NCI-H187 treated with DMSO at 0.1 percent for 48 hours (cell line): ENCODE measurements around the gene RAB3IL1.

Experiments used
- DNase-seq: peaks from one replicate; lab custom pipeline; 2025; lab: John Stamatoyannopoulos, UW

RAB3IL1 gene

DNA sequence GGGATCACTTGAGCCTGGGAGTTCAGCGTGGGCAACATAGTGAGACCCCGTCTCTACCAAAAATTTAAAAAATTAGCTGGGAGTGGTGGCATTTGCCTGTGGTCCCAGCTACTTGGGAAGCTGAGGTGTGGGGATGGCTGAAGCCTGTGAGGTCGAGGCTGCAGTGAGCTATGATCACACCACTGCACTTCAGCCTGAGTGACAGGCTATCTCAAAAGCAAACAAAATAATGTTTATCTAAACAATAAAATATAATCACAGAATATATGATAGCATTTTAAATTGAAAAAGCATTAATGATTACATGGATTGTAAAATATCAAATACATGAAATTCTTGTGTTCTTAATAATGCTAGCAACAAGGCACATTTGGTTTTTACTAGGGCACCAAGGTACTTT, 35.5 kb upstream of the RAB3IL1 start:
- DNase-seq, result no peak

DNA sequence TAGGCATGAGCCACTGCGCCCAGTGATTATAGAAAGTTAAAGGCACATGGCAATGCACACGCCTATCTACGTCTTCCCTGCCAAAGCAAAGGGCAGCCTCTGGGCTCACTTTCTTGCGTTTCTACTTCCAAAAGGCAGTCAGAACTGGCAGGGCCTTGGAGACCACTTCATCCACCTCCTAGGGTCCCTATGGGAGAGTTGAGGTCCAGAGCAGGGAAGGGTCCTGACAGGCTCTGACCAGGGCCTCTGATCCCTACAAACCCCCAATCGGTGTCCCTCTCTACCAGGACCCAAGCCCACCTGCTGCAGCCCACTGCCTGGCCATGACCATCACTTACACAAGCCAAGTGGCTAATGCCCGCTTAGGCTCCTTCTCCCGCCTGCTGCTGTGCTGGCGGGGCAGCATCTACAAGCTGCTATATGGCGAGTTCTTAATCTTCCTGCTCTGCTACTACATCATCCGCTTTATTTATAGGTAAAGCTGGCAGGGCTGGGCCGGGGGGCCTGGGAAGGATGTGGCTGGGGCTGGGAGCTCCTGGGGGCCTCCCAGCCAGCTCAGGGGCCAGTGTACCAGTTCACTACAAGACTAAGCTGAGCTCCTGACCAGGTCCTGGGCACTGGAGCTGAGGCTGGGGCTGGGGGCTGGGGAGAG, 34.2 kb upstream of the RAB3IL1 start:
- no peak for DNase-seq

DNA sequence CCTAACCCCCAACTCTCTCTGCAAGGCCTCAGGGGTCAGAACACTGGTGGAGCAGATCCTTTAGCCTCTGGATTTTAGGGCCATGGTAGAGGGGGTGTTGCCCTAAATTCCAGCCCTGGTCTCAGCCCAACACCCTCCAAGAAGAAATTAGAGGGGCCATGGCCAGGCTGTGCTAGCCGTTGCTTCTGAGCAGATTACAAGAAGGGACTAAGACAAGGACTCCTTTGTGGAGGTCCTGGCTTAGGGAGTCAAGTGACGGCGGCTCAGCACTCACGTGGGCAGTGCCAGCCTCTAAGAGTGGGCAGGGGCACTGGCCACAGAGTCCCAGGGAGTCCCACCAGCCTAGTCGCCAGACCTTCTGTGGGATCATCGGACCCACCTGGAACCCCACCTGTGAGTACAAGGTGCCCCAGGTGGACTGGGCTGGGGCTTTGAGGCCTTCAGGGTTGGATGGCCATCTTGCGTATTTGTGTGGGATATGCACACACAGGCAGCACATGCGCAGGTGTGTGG, 32.7 kb upstream of the RAB3IL1 start, which contains the start of gene BEST1:
TSS of gene BEST1 (plus strand) at position 317 of the 513 bp plus-strand sequence. CDS start 1,456 bp downstream, outside the sequence.
- no peak for DNase-seq

DNA sequence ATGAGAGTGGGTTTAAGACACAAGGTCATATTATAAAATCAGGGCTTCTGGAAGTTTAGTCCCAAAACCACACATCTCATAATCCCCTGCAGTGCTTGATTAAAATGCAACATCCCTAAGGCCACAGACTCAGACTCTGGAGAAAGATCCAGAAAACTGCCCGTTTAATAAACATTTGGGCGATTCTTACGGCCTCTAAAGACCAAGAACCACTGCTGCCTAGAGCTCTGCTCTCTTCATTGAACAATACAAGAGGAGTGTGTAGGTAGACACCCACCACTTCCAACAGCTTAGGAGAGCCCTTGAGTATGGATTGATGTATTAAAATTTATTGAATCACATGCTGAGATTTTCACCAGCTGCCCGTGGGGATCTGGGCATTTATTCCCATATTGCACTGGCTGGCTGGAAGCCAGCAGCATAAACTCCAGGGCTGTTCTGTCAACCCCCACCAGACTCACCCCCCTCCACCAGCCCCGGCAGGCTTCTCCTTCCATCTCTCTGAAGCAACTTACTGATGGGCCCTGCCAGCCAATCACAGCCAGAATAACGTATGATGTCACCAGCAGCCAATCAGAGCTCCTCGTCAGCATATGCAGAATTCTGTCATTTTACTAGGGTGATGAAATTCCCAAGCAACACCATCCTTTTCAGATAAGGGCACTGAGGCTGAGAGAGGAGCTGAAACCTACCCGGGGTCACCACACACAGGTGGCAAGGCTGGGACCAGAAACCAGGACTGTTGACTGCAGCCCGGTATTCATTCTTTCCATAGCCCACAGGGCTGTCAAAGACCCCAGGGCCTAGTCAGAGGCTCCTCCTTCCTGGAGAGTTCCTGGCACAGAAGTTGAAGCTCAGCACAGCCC, 32.0 kb upstream of the RAB3IL1 start:
- peak; percentile 90 for DNase-seq

DNA sequence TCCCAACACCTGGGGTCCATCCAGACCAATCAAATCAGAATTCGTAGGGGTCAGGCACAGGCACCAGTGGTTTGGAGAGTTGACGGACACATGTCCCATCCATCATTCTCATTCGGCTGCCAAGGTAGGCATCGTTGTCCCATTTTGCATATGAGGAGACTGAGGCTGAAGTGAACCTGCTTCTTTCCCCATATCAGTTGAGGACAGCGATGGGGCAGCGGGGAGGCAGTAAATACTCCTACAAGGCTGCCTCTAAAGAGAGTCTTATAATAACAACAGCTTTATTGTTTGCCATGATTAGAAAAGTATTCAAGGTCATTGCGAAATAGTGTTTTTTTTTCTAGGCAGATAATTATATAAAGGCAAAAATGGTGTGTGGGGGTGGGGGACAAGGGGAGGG, 31.1 kb upstream of the RAB3IL1 start:
- no peak for DNase-seq

DNA sequence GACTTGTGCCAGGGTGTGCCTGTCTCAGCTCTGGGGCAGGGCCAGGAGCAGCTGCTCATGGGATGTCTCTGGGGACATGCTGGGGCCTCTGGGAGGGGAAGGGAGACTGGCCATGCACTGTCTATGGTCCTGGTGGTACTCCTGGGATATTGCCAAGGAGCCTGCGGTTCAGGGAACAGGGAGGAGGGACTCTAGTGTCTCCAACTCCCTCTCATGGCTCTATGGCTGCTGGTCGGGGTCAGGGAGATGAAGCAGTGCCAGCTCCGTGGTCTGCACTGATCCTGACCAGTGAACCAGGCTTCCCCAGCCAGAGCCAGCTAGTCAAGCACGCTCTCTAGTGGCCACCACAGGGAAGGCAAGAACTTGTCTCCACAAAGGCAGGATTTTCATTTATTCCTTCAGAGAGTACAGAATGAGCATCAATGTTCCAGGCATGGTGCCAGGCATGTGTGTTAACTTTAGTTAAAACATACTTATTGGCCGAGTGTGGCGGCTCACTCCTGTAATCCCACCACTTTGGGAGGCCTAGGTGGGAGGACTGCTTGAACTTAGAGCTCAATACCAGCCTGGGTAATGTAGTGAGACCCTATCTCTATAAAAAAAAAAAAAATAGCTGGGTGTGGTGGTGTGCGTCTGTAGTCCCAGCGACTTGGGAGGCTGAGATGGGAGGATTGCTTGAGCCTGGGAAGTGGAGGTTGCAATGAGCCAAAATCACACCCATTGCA, 30.3 kb upstream of the RAB3IL1 start:
- DNase-seq, result peak; percentile 28

DNA sequence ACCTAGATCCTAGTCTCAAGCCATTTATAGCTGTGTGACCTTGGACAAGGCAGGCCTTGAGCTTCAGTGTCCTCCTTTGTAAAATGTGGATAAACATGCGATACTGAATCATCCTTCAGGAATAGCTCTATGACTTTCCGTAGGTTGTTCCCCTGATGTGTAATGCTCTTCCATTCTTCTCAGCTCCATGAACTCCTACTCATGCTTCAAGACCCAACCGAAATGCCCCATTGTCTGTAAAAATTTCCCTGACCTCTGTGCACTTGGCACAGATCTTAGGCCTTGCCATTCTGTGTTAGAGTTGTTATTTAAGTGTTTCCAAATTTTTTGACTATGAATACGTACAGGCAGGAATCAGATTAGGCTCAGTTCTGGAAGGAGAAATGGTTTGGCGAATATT, 29.5 kb upstream of the RAB3IL1 start:
- DNase-seq, result no peak

DNA sequence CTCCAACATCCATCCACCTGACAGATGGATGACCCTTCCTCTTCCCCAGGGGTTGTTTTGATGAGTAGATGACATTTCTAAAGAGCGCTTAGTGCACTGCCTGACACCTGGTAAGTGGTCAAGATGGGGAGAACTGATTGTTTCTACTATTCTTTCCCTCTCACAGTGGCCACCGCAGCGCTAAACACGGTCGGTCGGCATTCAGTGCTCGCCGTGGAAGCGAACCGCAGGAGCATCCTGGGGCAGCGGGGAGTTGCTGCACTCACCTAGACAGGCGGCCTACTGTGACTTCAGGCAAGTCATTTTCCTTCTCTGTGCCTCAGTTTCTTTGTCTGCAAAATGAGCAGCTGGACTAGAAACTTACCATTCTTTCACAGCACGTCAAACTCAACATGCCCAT, 27.8 kb upstream of the RAB3IL1 start:
- DNase-seq, result no peak

DNA sequence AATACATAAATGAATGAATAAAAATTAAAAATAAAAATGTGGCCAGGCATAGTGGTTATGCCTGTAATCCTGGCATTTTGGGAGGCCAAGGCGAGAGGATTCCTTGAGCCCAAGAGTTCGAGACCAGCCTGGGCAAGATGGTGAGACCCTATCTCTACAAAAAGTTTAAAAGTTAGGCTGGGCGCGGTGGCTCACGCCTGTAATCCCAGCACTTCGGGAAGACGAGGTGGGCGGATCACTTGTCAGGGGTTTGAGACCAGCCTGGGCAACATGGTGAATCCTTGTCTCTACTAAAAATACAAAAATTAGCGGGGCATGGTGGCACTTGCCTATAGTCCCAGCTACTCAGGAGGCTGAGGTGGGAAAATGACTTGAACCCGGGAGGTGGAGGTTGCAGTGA, 23.1 kb upstream of the RAB3IL1 start:
- DNase-seq, result no peak

DNA sequence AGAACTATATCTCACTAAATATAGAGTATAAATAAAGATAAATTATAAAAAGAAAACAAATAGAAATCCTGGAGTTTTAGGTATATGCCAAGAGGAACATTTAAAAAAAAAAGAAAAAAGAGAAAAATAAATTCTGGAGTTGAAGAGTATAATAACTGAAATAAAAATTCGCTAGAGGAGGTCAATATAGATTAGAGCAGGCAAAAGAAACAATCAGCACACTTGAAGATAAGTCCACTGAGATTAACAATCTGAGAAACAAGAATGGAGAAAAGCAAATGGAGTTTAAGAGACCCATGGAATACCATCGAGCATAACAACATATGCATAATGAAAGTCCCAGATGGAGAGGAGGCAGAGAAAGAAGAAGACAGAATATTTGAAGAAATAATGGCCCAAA, 18.5 kb upstream of the RAB3IL1 start:
- no peak for DNase-seq

DNA sequence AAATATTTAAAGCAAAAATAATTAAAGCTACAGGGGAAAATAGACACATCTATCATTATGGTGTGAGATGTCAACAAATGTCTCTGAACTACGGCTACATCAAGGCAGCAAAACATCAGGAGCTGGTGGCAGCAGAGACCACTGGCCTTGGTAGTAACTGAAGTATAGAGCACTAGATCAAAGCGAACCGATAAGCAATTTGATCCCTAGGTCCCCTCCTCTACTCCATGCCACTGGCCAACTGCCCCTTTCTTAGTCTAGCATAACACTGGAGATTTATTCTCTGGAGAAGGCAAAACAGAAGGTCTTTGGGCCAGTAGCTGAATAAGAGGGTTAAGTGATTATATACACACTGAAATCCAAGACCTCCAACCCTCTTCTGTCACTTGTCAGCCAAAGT, 13.6 kb upstream of the RAB3IL1 start:
- DNase-seq, result no peak

DNA sequence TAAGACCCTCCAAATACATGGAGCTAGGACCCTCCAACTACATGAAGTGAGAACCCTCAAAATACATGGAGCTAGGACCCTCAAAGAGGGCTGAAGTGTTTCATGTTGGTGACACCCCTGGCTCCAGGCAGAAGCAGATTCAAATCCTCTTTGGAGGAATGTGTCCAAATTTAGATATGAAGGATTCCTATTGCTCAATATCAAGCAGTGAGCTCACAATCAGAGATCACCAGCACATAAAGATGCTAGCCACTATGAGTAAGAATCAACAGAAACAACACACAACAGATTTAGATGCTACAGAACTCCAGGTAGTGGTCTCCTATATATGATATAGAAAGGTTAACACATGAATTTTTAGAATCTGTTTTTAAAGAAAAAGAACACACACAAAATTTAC, 11.2 kb upstream of the RAB3IL1 start:
- DNase-seq, result no peak

DNA sequence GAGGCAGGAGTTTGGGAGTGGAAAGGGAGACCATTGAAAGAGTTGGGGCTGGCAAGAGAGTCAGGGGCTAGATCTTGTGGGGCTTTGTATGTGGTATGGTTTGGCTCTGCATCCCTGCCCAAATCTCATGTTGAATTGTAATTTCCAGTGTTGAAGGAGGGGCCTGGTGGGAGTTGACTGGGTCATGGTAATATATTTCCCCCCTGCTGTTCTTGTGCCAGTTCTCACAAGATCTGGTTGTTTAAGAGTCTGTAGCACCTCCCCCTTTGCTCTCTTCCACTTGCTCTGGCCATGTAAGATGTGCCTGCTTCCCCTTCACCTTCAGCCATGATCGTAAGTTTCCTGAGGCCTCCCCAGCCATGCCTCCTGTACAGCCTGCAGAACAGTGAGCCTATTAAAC, 10.1 kb upstream of the RAB3IL1 start:
- DNase-seq, result no peak

DNA sequence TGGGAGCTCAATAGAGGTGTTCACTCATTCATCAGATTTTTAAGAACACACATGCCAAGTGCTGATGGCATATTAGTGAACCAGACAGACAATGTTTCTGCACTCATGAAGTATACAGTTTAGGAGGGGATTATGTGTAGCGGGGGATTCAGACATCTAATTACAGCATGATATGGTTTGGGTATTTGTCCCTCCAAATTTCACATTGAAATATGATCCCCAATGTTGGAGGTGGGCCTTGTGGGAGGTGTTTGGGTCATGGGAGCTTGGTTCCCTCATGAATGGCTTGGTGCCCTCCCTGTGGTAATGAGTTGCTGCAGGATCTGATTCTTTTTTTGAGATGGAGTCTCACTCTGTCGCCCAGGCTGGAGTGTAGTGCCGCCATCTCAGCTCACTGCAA, 8.9 kb upstream of the RAB3IL1 start:
- no peak for DNase-seq

DNA sequence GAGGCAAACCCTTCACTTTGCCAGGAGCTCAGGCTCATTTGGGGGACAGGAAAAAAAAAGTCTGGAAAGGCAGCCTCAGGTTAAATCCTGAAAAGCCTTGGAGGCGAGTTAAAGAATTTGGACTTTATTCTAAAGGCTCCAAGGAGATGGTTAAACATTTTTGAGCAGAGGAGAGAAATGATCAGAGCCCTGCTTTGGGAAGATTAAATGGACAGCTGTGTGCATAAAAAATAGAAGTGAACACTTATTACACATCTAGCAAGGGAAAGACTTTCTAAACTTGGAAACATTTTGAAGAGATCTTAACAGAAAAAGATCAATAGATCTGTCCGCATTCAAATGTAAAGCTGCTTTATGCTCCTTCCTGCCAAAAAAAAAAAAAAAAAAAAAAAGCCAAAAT, 8.4 kb upstream of the RAB3IL1 start:
- no peak for DNase-seq

DNA sequence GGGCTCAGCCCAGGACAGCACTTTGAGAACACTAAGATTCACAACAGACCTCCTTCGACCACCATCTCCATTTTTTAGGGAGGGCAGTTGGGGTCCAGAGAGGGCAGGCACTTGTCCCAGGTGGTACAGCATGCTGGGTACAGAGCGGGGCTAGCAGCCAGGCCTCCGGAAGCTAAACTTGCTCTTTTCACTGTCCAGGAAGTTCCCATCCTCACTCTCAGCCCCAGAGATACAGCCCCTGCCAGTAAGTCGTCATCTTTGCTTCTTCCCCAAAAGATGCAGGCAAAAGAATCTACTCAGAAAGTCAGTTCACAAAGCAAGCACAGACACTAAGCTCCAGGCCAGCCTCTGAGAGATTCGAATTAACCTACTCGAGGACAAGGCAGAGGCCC, 6.7 kb upstream of the RAB3IL1 start:
- no peak for DNase-seq

DNA sequence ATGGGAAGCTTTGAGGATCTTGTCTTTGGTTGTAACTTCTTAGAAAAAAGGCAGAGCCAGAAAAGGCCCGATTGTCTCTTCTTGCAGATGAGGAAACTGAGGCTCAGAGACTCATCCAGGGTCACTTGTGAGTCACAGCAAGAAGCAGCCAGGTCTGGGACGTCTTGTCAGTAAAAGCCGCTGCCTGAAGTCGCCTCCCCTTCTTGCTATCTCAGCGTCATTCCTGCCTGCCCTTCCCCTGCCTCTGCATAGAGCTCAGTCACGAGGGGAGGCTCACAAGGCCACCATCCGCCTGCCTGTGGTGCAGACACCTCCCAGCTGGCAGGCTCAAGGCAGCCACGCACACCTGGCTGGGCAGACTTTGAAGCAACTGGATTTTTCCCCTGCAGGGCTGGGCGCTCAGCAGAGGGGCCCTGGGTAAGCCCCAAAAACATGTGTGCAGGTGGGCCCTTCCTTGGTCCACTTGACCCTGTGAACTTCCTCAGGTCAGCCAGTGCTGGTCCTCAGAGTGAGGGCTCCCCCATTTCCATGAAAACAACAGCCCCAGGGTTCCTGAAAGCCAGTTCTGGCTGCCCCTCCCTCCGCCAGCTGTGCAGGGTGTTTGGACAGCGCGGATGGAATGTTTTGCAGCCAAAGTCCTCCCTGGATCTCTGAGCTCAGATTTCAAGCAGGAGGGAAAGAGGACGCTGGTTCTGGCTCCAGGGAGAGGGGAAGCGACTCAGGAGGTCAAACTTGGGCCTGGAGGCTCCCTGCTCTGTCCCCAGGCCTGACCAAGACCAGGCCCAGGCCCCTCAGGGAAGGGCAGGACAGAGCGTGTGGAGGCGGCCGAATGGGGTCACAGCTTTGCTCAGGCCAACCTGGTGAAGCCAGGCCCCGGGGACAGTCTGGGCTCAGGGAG, 6.0 kb upstream of the RAB3IL1 start:
- DNase-seq, result no peak

DNA sequence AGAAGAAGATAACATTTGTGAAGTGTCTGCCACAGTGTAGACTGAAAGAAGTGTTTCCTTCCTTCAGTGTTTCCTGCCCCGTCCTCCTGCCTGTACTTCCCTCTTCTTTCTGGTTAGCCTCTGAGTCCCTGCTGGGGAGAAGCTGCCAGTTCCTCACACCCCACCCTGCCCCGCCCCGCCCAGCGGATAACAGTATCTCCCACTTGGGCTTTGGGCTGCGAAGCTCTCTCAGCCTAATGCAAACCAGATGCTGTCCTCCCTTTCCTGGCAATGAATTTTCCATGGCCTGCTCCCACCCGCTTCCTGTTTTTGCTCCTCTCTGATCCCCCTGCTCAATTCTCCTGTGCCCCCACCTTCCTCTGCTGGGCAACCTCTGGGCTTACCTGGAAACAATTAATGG, 5.2 kb upstream of the RAB3IL1 start:
- DNase-seq, result no peak

DNA sequence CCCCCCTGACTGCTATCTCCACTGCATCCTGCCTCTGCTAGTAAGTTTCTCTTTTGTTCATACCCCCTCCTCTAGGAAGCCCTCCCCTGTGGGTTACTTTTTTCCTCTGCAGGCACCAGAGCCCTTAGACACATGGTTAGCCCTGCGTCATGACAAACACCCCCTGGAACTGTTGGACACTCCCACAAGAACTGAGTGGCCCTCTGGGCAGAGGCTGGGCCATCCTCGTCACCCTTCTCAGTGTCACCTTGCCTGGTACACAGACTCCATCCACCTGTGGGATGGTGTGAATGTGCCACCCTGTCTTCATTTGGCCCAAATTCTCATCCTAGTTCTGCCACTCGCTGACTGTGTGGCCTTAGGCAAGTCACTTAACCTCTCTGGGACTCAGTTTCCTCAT, 4.1 kb upstream of the RAB3IL1 start:
- no peak for DNase-seq

DNA sequence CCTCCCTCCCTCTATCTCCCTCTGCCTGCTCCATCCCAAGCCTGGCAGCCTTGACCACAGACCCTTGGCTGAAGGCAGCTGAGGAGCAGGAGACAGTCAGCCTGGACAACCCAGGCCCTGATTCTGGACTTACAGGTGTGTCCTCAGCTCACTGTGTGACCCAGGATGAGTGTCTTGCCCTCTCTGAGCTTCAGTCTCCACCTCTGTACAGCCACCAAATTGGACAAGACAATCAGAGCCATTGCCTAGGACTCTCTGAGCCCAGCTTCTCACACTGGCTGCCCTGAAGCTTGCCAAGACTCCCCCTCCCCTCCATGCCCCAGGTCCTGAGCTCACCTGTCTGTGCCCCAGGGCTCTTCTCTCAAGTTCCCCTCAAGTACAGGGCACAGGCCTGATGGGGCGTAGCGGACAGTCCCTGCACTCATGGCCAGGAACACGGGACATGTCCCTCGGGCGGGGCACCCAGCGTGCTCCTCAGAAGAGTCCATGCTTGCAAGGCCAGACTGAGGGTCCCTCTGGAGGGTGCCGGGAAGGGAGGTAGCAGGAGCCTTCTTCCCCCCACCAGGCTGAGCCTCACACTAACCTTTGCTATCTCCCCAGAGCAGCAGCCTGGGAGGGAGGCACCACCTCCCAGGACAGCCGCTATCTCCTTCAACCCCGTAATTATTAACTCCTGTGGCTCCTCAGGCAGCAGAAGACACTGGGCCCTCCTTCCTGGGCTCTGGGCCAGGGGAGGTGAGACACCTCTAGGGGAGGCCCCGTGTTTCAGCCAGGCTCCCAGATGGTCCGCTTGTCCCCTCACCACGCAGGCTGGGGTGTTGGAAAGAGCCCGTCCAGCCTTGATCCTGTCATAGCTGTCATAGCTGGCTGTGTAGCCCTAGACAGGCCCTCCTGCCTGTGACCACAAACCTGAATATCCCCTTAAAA, 2.6 kb upstream of the RAB3IL1 start:
- no peak for DNase-seq
